ENCODE data around the gene THSD4. TPM values are rescaled to one million over a fixed set of nuclear protein-coding genes. Genes with fewer than 3 reads are reported as not detected.

The THSD4 gene
- total and polyA plus RNA-seq, 9 of the 15 experiments (the other 6 are each of a cell fraction or from before 2014, with no cell fraction given): 0.04 TPM; not detected in 5

DNA sequence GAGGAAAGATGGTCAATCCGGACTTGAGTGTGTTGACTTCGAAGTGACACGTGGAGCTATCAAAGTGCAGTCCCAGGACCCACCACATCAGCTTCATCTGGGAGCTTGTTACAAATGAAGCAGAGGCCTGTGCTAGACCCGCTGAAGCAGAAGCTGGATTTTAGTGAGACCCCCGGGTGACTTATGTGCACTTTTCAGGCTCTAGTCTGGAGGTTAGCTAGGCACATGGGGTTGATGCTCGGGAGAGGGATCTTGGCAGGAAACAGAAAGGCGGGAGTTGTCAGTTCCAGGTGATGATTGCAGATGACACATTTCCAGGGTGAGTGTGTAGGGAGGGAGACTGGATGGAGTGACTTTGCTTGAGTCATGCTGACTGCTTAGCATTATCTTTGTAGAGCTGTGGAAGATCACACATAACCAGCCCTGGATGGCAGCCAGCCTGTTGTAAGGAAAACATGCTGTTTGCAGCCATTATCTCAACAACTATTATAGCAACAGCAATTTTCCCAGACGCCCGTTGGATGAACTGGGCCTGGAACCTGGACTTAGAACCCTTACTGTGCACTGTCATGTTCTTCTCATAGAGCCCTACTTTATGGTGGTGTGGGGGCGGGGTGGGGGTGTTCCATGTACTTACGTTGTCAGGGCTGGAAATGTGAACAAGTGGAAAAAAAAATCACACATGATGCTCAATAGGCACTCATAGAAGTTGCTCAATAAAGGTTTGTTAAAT is 122.4 kb downstream of the THSD4 start (continued):
- TF ChIP-seq, protein P1, sequence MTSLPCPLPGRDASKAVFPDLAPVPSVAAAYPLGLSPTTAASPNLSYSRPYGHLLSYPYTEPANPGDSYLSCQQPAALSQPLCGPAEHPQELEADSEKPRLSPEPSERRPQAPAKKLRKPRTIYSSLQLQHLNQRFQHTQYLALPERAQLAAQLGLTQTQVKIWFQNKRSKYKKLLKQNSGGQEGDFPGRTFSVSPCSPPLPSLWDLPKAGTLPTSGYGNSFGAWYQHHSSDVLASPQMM (CRISPR knock-in tag; IDR thresholded peaks at IDR 0.05): no peak
- TF ChIP-seq ZNF41 (CRISPR knock-in tag; conservative IDR thresholded peaks at IDR 0.05): no peak
- TF ChIP-seq, protein P2, sequence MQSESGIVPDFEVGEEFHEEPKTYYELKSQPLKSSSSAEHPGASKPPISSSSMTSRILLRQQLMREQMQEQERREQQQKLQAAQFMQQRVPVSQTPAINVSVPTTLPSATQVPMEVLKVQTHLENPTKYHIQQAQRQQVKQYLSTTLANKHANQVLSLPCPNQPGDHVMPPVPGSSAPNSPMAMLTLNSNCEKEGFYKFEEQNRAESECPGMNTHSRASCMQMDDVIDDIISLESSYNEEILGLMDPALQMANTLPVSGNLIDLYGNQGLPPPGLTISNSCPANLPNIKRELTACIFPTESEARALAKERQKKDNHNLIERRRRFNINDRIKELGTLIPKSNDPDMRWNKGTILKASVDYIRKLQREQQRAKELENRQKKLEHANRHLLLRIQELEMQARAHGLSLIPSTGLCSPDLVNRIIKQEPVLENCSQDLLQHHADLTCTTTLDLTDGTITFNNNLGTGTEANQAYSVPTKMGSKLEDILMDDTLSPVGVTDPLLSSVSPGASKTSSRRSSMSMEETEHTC (IDR thresholded peaks at IDR 0.05): no peak
- TF ChIP-seq, protein P3, sequence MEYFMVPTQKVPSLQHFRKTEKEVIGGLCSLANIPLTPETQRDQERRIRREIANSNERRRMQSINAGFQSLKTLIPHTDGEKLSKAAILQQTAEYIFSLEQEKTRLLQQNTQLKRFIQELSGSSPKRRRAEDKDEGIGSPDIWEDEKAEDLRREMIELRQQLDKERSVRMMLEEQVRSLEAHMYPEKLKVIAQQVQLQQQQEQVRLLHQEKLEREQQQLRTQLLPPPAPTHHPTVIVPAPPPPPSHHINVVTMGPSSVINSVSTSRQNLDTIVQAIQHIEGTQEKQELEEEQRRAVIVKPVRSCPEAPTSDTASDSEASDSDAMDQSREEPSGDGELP (CRISPR knock-in tag; IDR thresholded peaks at IDR 0.05; ENCODE audit: borderline replicate concordance): no peak
- peak; percentile 95 for TF ChIP-seq L3MBTL2 (IDR thresholded peaks at IDR 0.05)
- peak; percentile 67 for TF ChIP-seq ZNF766 (CRISPR knock-in tag; conservative IDR thresholded peaks at IDR 0.05)
- peak; percentile 77 for TF ChIP-seq MEIS2 (IDR thresholded peaks at IDR 0.05; ENCODE audit: partially characterized antibody)
- TF ChIP-seq ZFP1 (CRISPR knock-in tag; IDR thresholded peaks at IDR 0.05): no peak
- TF ChIP-seq, protein P4, sequence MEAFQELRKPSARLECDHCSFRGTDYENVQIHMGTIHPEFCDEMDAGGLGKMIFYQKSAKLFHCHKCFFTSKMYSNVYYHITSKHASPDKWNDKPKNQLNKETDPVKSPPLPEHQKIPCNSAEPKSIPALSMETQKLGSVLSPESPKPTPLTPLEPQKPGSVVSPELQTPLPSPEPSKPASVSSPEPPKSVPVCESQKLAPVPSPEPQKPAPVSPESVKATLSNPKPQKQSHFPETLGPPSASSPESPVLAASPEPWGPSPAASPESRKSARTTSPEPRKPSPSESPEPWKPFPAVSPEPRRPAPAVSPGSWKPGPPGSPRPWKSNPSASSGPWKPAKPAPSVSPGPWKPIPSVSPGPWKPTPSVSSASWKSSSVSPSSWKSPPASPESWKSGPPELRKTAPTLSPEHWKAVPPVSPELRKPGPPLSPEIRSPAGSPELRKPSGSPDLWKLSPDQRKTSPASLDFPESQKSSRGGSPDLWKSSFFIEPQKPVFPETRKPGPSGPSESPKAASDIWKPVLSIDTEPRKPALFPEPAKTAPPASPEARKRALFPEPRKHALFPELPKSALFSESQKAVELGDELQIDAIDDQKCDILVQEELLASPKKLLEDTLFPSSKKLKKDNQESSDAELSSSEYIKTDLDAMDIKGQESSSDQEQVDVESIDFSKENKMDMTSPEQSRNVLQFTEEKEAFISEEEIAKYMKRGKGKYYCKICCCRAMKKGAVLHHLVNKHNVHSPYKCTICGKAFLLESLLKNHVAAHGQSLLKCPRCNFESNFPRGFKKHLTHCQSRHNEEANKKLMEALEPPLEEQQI (IDR thresholded peaks at IDR 0.05): no peak
- peak; percentile 35; the same call in 1 of the 2 replicates for TF ChIP-seq ZNF584 (CRISPR knock-in tag; IDR thresholded peaks at IDR 0.05; ENCODE audit: low read depth)
- no peak for TF ChIP-seq SMAD3 (CRISPR knock-in tag; conservative IDR thresholded peaks at IDR 0.05)
- TF ChIP-seq ZKSCAN3 (CRISPR knock-in tag; IDR thresholded peaks at IDR 0.05): no peak
- TF ChIP-seq ZNF778 (CRISPR knock-in tag; IDR thresholded peaks at IDR 0.05): no peak
- 0 out of 2 replicates have a peak, but pooled peaks have one; percentile 14 for TF ChIP-seq CREM (IDR thresholded peaks at IDR 0.05; ENCODE audit: low read depth)
- no peak for TF ChIP-seq TOE1 (IDR thresholded peaks at IDR 0.05; ENCODE audit: borderline replicate concordance)
- TF ChIP-seq TOE1 (CRISPR knock-in tag; IDR thresholded peaks at IDR 0.05; ENCODE audit: borderline replicate concordance, low read depth): no peak
- no peak for TF ChIP-seq BRD4 (IDR thresholded peaks at IDR 0.05)
- TF ChIP-seq, protein P5, sequence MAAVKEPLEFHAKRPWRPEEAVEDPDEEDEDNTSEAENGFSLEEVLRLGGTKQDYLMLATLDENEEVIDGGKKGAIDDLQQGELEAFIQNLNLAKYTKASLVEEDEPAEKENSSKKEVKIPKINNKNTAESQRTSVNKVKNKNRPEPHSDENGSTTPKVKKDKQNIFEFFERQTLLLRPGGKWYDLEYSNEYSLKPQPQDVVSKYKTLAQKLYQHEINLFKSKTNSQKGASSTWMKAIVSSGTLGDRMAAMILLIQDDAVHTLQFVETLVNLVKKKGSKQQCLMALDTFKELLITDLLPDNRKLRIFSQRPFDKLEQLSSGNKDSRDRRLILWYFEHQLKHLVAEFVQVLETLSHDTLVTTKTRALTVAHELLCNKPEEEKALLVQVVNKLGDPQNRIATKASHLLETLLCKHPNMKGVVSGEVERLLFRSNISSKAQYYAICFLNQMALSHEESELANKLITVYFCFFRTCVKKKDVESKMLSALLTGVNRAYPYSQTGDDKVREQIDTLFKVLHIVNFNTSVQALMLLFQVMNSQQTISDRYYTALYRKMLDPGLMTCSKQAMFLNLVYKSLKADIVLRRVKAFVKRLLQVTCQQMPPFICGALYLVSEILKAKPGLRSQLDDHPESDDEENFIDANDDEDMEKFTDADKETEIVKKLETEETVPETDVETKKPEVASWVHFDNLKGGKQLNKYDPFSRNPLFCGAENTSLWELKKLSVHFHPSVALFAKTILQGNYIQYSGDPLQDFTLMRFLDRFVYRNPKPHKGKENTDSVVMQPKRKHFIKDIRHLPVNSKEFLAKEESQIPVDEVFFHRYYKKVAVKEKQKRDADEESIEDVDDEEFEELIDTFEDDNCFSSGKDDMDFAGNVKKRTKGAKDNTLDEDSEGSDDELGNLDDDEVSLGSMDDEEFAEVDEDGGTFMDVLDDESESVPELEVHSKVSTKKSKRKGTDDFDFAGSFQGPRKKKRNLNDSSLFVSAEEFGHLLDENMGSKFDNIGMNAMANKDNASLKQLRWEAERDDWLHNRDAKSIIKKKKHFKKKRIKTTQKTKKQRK (IDR thresholded peaks at IDR 0.05; ENCODE audit: borderline replicate concordance, low read depth, low read length): no peak
- peak; percentile 41; the same call in 1 of the 2 replicates for TF ChIP-seq CTBP1 (IDR thresholded peaks at IDR 0.05; ENCODE audit: borderline replicate concordance)
- TF ChIP-seq MEF2A (IDR thresholded peaks at IDR 0.05; ENCODE audit: control insufficient read depth, low read depth, low read length): no peak
